DND-41 (cell line): ENCODE results near the gene CDH23.
A peak's percentile ranks its signal among the peaks of the same experiment; 100 is the strongest.

Experiments
- ATAC-seq: fragments of 200-7000 bp; cut with Tn5 transposase; 3 replicates; pipeline ENCODE4 v1.9.1; 2021; ENCODE audit warnings: low read depth; ENCODE audit not compliant: insufficient read depth
- DNase-seq: peaks from one replicate; pipeline ENCODE4 v3.0.0-alpha.2; 2020
- H2AFZ ChIP-seq: 2 replicates; pipeline ENCODE4 v1.6.0; 2012; ENCODE audit warnings: low read depth, low read length
- H3K27ac ChIP-seq: 2 replicates; pipeline ENCODE4 v1.5.1; 2012; ENCODE audit warnings: low read length, inconsistent platforms
- H3K27me3 ChIP-seq: fragments of 200-600 bp; sonication (generic); 2 replicates; pipeline ENCODE4 v1.6.0; 2012; ENCODE audit warnings: low read length, mild to moderate bottlenecking, inconsistent platforms; ENCODE audit not compliant: insufficient read depth, poor library complexity
- H3K36me3 ChIP-seq: 2 replicates; pipeline ENCODE4 v1.5.1; 2012; ENCODE audit warnings: low read length, inconsistent platforms; ENCODE audit not compliant: insufficient read depth
- H3K4me1 ChIP-seq: 2 replicates; pipeline ENCODE4 v1.5.1; 2012; ENCODE audit warnings: mild to moderate bottlenecking, low read length; ENCODE audit not compliant: insufficient read depth
- H3K4me2 ChIP-seq: 2 replicates; pipeline ENCODE4 v1.6.0; 2012; ENCODE audit warnings: mild to moderate bottlenecking, moderate library complexity, low read length, inconsistent platforms; ENCODE audit not compliant: insufficient read depth
- H3K4me3 ChIP-seq, 2 experiments: fragments of 200-600 bp in 1 of 2; shearing (Covaris generic) in 1 of 2; 2 replicates each; pipeline ENCODE4 v1.5.1; 2012 to 2016; ENCODE audit warnings: inconsistent platforms in 2 of 2, low read length in 2 of 2, mild to moderate bottlenecking in 2 of 2, low read depth in 1 of 2, moderate library complexity in 1 of 2
- H3K79me2 ChIP-seq: 2 replicates; pipeline ENCODE4 v1.6.0; 2012; ENCODE audit warnings: low read length, inconsistent platforms; ENCODE audit not compliant: insufficient read depth
- H3K9ac ChIP-seq: 2 replicates; pipeline ENCODE4 v1.6.0; 2012; ENCODE audit warnings: low read depth, mild to moderate bottlenecking, inconsistent platforms, low read length, moderate library complexity
- H3K9me3 ChIP-seq: 2 replicates; pipeline ENCODE4 v1.5.1; 2012; ENCODE audit warnings: low read length, moderate library complexity, mild to moderate bottlenecking, inconsistent platforms; ENCODE audit not compliant: insufficient read depth, severe bottlenecking
- H4K20me1 ChIP-seq: 2 replicates; pipeline ENCODE4 v1.6.0; 2012; ENCODE audit warnings: low read length; ENCODE audit not compliant: insufficient read depth
- EZH2 ChIP-seq: IDR thresholded peaks from 3 replicates; pipeline ENCODE4 v1.6.1; 2012; ENCODE audit warnings: borderline replicate concordance, low read depth, mild to moderate bottlenecking, moderate library complexity, low read length, inconsistent platforms; ENCODE audit not compliant: severe bottlenecking
- TF ChIP-seq, protein P1 (sequence below): IDR thresholded peaks from 2 replicates; pipeline ENCODE4 v1.5.1; 2012; ENCODE audit warnings: borderline replicate concordance, low read length, moderate library complexity, mild to moderate bottlenecking; ENCODE audit not compliant: poor library complexity, severe bottlenecking; ENCODE audit errors: extremely low read depth

Gene CDH23

GRCh38 chr10:71844084-71844483 lies 447.4 kb downstream of the CDH23 start:
- Histone ChIP-seq H3K4me3 (0 out of 4 replicates have a peak overlapping the region, but pooled peaks of 1 of the 2 experiments have one; percentile 21), H3K27ac (peak overlapping the region; percentile 44), H3K27me3 (no peaks in the 10 kb centered on the region), H3K4me2 (peak overlapping the region; percentile 77; the same call in 1 of the 2 replicates), H3K36me3 (peaks cover 31% of the 10 kb centered on the region), H3K9me3 (no peaks in the 10 kb centered on the region), H3K4me1 (peaks cover 86% of the 10 kb centered on the region), H3K9ac (no peak overlapping the region), H2AFZ (no peak overlapping the region), H3K79me2 (peaks cover 100% of the 10 kb centered on the region), H4K20me1 (peaks cover 93% of the 10 kb centered on the region)
- ATAC-seq (no peak), DNase-seq (no peak)
- TF ChIP-seq EZH2, result no peak
- TF ChIP-seq, protein P1, sequence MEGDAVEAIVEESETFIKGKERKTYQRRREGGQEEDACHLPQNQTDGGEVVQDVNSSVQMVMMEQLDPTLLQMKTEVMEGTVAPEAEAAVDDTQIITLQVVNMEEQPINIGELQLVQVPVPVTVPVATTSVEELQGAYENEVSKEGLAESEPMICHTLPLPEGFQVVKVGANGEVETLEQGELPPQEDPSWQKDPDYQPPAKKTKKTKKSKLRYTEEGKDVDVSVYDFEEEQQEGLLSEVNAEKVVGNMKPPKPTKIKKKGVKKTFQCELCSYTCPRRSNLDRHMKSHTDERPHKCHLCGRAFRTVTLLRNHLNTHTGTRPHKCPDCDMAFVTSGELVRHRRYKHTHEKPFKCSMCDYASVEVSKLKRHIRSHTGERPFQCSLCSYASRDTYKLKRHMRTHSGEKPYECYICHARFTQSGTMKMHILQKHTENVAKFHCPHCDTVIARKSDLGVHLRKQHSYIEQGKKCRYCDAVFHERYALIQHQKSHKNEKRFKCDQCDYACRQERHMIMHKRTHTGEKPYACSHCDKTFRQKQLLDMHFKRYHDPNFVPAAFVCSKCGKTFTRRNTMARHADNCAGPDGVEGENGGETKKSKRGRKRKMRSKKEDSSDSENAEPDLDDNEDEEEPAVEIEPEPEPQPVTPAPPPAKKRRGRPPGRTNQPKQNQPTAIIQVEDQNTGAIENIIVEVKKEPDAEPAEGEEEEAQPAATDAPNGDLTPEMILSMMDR, result no peak

DNA sequence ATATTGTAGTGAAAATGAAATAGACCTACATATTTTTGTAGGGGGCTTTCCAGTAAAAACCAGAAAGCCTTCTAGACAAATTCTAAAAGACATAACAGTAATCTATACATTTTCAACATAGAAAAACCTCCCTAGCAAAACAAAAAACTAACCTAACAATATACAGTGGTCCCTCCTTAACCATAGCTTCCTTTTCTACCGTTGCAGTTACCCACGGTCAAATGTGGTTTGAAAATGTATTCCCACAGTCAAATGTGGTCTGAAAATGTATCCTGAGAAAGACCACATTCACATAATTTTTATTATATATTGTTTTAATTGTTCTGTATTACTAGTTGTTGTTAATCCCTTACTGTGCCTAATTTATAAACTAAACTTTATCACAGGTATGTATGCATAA lies 448.0 kb downstream of the CDH23 start:
- ATAC-seq (peak; percentile 48; the same call in 2 of the 3 replicates), DNase-seq (no peak)
- H2AFZ ChIP-seq, result no peak overlapping the region
- H4K20me1 ChIP-seq, result peaks cover 93% of the 10 kb centered on the region
- H3K9ac ChIP-seq, result no peak overlapping the region
- H3K27ac ChIP-seq, result peak overlapping the region; percentile 60; the same call in 1 of the 2 replicates
- peak overlapping the region; percentile 77 for H3K4me2 ChIP-seq
- peaks cover 92% of the 10 kb centered on the region for H3K4me1 ChIP-seq
- TF ChIP-seq, protein P1, result no peak
- TF ChIP-seq EZH2, result no peak
- H3K79me2 ChIP-seq, result peaks cover 100% of the 10 kb centered on the region
- peaks cover 31% of the 10 kb centered on the region for H3K36me3 ChIP-seq
- H3K27me3 ChIP-seq, result no peaks in the 10 kb centered on the region
- no peaks in the 10 kb centered on the region for H3K9me3 ChIP-seq
- no peak overlapping the region; a peak in 1 of 4 replicates for H3K4me3 ChIP-seq

DNA sequence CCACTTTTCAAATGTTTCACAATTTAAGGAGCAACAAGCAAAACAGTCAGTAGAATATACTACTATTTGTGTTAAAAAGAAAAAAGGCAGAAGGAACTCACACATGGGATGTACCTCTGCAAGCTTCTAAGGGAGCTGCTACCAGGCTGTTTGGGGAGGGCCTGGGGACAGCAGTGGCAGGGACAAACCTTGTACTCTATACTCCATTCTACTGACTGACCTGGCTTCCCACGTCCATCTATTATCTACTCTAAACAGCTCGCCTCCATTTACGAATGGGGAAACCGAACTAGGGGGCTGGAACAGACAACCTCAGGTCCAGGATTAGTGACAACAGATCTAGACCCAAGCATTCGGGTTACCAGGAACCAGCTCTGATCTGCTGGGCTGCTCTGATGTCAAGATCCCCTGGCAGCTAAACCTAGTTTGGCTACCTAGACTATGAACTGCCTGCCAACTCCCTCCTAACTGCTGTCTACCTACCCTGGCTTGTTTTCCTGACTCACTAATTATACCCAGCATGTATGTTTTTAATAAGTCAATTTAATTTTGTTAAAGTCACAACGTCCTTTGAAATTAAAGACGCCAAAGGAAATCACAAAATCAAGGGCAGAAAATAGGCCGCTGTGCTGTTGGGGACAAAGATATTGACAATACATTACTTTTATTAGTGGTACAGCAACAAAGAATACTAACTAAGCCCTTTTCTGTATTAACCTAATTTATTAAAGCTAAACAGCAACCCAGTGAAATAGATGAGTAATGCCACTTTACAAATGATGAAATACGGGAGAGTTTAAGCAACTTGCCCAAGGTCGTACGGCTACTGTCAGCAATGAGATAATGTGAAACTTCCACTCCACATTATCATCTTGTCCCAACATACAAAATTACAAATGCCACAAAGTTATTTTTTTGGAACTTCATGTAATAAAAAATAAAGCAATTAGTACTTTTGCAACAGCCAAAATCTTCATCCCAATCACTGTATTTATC lies 449.0 kb downstream of the CDH23 start:
- Histone ChIP-seq H4K20me1 (peaks cover 89% of the 10 kb centered on the region), H3K9me3 (no peaks in the 10 kb centered on the region), H3K9ac (peak overlapping the region; percentile 10; the same call in 1 of the 2 replicates), H3K27ac (peak overlapping the region; percentile 60), H2AFZ (no peak overlapping the region), H3K4me3 (peak overlapping the region in 1 of 2 experiments; percentile 39; a peak in 2 of 4 replicates), H3K27me3 (no peaks in the 10 kb centered on the region), H3K4me1 (peaks cover 87% of the 10 kb centered on the region), H3K36me3 (peaks cover 31% of the 10 kb centered on the region), H3K4me2 (peak overlapping the region; percentile 77), H3K79me2 (peaks cover 100% of the 10 kb centered on the region)
- TF ChIP-seq, protein P1, result no peak
- TF ChIP-seq EZH2, result no peak
- DNase-seq (peak; percentile 35), ATAC-seq (peak; percentile 39; the same call in 2 of the 3 replicates)
